Karpas-422 (cell line): Measurements from ENCODE around the gene FER. TPM values are rescaled to one million over a fixed set of nuclear protein-coding genes. Genes with fewer than 3 reads are reported as not detected.

Source experiments
- DNase-seq: peaks from one replicate; pipeline ENCODE4 v3.0.0-alpha.2; 2015
- H2AFZ ChIP-seq: fragments of 200-600 bp; sonication (generic); 2 replicates; pipeline ENCODE4 v1.6.1; 2014; ENCODE audit warnings: antibody characterized with exemption, low read length, mixed read lengths
- H3K27ac ChIP-seq: fragments of 200-600 bp; sonication (generic); 2 replicates; pipeline ENCODE4 v1.5.1; 2014; ENCODE audit warnings: mild to moderate bottlenecking, low read length, moderate library complexity
- H3K27me3 ChIP-seq: fragments of 200-600 bp; sonication (generic); 2 replicates; pipeline ENCODE4 v1.6.1; 2014; ENCODE audit warnings: low read length, mixed read lengths
- H3K36me3 ChIP-seq: fragments of 200-600 bp; sonication (generic); 2 replicates; pipeline ENCODE4 v1.6.1; 2014; ENCODE audit warnings: low read length, mixed read lengths; ENCODE audit not compliant: insufficient read depth
- H3K4me1 ChIP-seq: fragments of 200-600 bp; sonication (generic); 2 replicates; pipeline ENCODE4 v1.6.1; 2014; ENCODE audit warnings: mild to moderate bottlenecking, low read length, mixed read lengths
- H3K4me2 ChIP-seq: fragments of 200-600 bp; sonication (generic); 2 replicates; pipeline ENCODE4 v1.6.1; 2014; ENCODE audit warnings: low read length, low read depth, mild to moderate bottlenecking; ENCODE audit not compliant: poor library complexity, severe bottlenecking
- H3K4me3 ChIP-seq: fragments of 200-600 bp; sonication (generic); 2 replicates; pipeline ENCODE4 v1.5.1; 2014; ENCODE audit warnings: mild to moderate bottlenecking, antibody characterized with exemption, low read length, mixed read lengths
- H3K79me2 ChIP-seq: fragments of 200-600 bp; sonication (generic); 2 replicates; pipeline ENCODE4 v1.6.1; 2014; ENCODE audit warnings: mild to moderate bottlenecking, low read length, mixed read lengths
- H3K9ac ChIP-seq: fragments of 200-600 bp; sonication (generic); 2 replicates; pipeline ENCODE4 v1.6.0; 2014; ENCODE audit warnings: low read length
- H3K9me2 ChIP-seq: fragments of 200-600 bp; sonication (generic), shearing (Covaris generic); replicated peaks from 2 replicates; pipeline ENCODE4 v1.6.0; 2014; ENCODE audit warnings: mild to moderate bottlenecking, low read length, moderate library complexity; ENCODE audit not compliant: insufficient read depth
- H3K9me3 ChIP-seq: fragments of 300-700, 200-600 bp; sonication (generic); 2 replicates; pipeline ENCODE4 v1.6.1; 2014; ENCODE audit warnings: low read length, mixed read lengths
- H4K20me1 ChIP-seq: fragments of 200-600 bp; sonication (generic); 2 replicates; pipeline ENCODE4 v1.6.1; 2014; ENCODE audit warnings: mild to moderate bottlenecking, antibody characterized with exemption, low read length, low read depth; ENCODE audit not compliant: insufficient read depth
- total RNA-seq: library from RNA; depleted of rRNA; stranded (reverse); fragments of >200 nt; shearing (Covaris generic); gene quantifications from 2 replicates; pipeline ENCODE4 v1.2.3, GENCODE V29; 2014; ENCODE audit warnings: low replicate concordance

The FER gene
- total RNA-seq, 1 experiment from 2014 or later, result 14.6 TPM

- Histone ChIP-seq H3K36me3 (no peaks in the 10 kb centered on the region), H3K27me3 (no peaks in the 10 kb centered on the region), H3K79me2 (no peaks in the 10 kb centered on the region), H3K9me2 (no peaks in the 10 kb centered on the region), H3K4me2 (no peak overlapping the region), H3K9me3 (no peaks in the 10 kb centered on the region), H3K4me1 (no peaks in the 10 kb centered on the region), H3K9ac (no peak overlapping the region), H3K4me3 (no peak overlapping the region), H3K27ac (no peak overlapping the region), H4K20me1 (no peaks in the 10 kb centered on the region), H2AFZ (no peak overlapping the region)
- DNase-seq, result no peak
These were observed 433.0 kb downstream of the FER start for GRCh38 chr5:109180668-109181067.

- Histone ChIP-seq H3K36me3 (no peaks in the 10 kb centered on the region), H3K4me2 (no peak overlapping the region), H3K27ac (no peak overlapping the region), H3K4me3 (no peak overlapping the region), H3K9me3 (no peaks in the 10 kb centered on the region), H2AFZ (no peak overlapping the region), H4K20me1 (no peaks in the 10 kb centered on the region), H3K9ac (no peak overlapping the region), H3K4me1 (no peaks in the 10 kb centered on the region), H3K79me2 (no peaks in the 10 kb centered on the region), H3K9me2 (no peaks in the 10 kb centered on the region), H3K27me3 (no peaks in the 10 kb centered on the region)
- no peak for DNase-seq
These were observed 439.1 kb downstream of the FER start for GRCh38 chr5:109186759-109187158.

- Histone ChIP-seq H3K4me1 (no peaks in the 10 kb centered on the region), H3K9me3 (no peaks in the 10 kb centered on the region), H3K27ac (no peak overlapping the region), H4K20me1 (no peaks in the 10 kb centered on the region), H3K9ac (no peak overlapping the region), H3K27me3 (no peaks in the 10 kb centered on the region), H3K9me2 (no peaks in the 10 kb centered on the region), H3K36me3 (no peaks in the 10 kb centered on the region), H3K79me2 (no peaks in the 10 kb centered on the region), H2AFZ (no peak overlapping the region), H3K4me2 (no peak overlapping the region), H3K4me3 (no peak overlapping the region)
- no peak for DNase-seq
These were observed 443.5 kb downstream of the FER start for GRCh38 chr5:109191153-109191558.

GRCh38 chr5:109192027-109192426, 444.3 kb downstream of the FER start:
- Histone ChIP-seq H3K4me2 (no peak overlapping the region), H3K36me3 (no peaks in the 10 kb centered on the region), H3K27me3 (no peaks in the 10 kb centered on the region), H3K9me3 (no peaks in the 10 kb centered on the region), H2AFZ (no peak overlapping the region), H3K4me3 (no peak overlapping the region), H3K27ac (no peak overlapping the region), H3K9ac (no peak overlapping the region), H3K4me1 (no peaks in the 10 kb centered on the region), H4K20me1 (no peaks in the 10 kb centered on the region), H3K79me2 (no peaks in the 10 kb centered on the region), H3K9me2 (no peaks in the 10 kb centered on the region)
- no peak for DNase-seq

GRCh38 chr5:109192555-109193281, 445.0 kb downstream of the FER start:
- Histone ChIP-seq H3K9ac (no peak overlapping the region), H3K27me3 (no peaks in the 10 kb centered on the region), H3K9me3 (no peaks in the 10 kb centered on the region), H2AFZ (no peak overlapping the region), H3K4me3 (no peak overlapping the region), H3K79me2 (no peaks in the 10 kb centered on the region), H3K9me2 (no peaks in the 10 kb centered on the region), H3K36me3 (no peaks in the 10 kb centered on the region), H3K4me2 (no peak overlapping the region), H3K27ac (no peak overlapping the region), H3K4me1 (no peaks in the 10 kb centered on the region), H4K20me1 (no peaks in the 10 kb centered on the region)
- DNase-seq, result no peak

- Histone ChIP-seq H3K4me3 (no peak overlapping the region), H3K27ac (no peak overlapping the region), H3K9ac (no peak overlapping the region), H3K9me2 (no peaks in the 10 kb centered on the region), H3K9me3 (no peaks in the 10 kb centered on the region), H2AFZ (no peak overlapping the region), H4K20me1 (no peaks in the 10 kb centered on the region), H3K4me2 (no peak overlapping the region), H3K27me3 (no peaks in the 10 kb centered on the region), H3K79me2 (no peaks in the 10 kb centered on the region), H3K36me3 (no peaks in the 10 kb centered on the region), H3K4me1 (no peaks in the 10 kb centered on the region)
- DNase-seq, result no peak
These were observed 448.0 kb downstream of the FER start for GRCh38 chr5:109195667-109196066.

GRCh38 chr5:109196087-109196822, 448.6 kb downstream of the FER start:
- H3K9me2 ChIP-seq, result no peaks in the 10 kb centered on the region
- H3K9ac ChIP-seq, result no peak overlapping the region
- no peaks in the 10 kb centered on the region for H3K4me1 ChIP-seq
- no peak overlapping the region for H3K4me2 ChIP-seq
- no peak overlapping the region for H2AFZ ChIP-seq
- no peaks in the 10 kb centered on the region for H3K79me2 ChIP-seq
- H3K9me3 ChIP-seq, result no peaks in the 10 kb centered on the region
- no peaks in the 10 kb centered on the region for H3K27me3 ChIP-seq
- H3K4me3 ChIP-seq, result no peak overlapping the region
- no peak overlapping the region for H3K27ac ChIP-seq
- H3K36me3 ChIP-seq, result no peaks in the 10 kb centered on the region
- no peaks in the 10 kb centered on the region for H4K20me1 ChIP-seq
- DNase-seq, result no peak

- Histone ChIP-seq H2AFZ (no peak overlapping the region), H3K9ac (no peak overlapping the region), H3K36me3 (no peaks in the 10 kb centered on the region), H3K27me3 (no peaks in the 10 kb centered on the region), H3K4me2 (no peak overlapping the region), H3K9me2 (no peaks in the 10 kb centered on the region), H3K79me2 (no peaks in the 10 kb centered on the region), H3K9me3 (no peaks in the 10 kb centered on the region), H4K20me1 (no peaks in the 10 kb centered on the region), H3K4me1 (no peaks in the 10 kb centered on the region), H3K4me3 (no peak overlapping the region), H3K27ac (no peak overlapping the region)
- DNase-seq, result no peak
These were observed 449.1 kb downstream of the FER start for GRCh38 chr5:109196823-109197160.
